Measurements from ENCODE around the gene DNAJB13.

The DNAJB13 gene

DNA sequence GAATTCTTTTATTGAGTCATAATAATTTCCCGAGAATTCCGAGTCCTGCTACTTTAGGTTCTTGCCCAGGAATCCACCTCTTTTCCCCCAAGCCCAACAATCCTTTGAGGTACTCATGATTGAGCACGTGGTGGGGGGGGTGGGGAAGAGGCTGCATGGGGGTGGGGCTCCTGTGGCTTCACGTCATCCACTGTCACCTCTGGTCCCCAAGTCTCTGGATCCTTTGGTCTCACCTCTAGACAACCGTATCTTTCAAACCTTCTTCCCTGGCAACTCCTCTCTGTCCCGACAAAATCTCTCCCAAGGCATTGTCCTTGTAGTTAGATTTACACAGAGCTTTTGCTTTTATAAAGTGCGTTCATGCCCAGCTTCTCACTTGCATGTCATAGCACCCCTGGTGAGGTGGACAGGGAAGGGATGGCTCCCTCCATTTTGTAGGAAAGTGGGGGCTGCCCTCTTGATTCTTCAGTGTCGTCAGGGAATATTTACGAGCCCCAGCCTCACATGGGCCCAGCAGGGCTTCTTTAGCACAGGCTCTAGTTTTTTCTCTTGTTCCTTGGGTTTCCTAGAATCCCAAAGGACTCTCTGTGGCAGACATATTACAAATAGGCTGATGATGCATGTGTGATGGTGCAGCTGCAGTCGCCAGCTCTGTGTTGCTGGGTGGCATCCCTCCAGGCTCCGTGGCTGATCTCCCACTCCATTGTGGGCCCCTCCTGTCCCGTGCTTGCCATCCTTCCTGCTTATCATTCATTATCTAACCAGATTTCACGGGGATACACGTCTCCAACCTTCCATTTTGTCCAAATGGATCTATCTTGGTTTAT is 49.7 kb downstream of the DNAJB13 start:
- no peak for DNase-seq

- DNase-seq = no peak
These were observed 51.0 kb downstream of the DNAJB13 start for GRCh38 chr11:74001822-74002286.

DNA sequence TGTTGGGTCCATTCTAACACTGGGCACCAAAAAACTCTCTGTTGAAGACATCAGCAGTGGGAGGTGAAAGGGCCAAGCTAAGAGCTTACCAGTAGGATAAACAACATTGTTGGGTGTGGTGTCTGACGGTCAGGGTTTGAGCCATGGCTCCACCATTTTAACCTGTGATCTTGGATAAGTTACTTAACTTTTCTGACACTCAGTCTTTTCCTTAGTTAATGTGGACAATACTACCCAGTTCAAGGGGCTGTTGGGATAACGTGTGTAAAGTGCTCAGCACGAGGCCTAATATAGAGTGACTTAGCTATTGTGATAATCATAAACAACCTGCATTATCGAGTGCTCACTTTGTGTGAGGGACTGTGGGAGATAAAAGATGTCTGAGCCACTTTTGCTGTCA is 52.0 kb downstream of the DNAJB13 start:
- DNase-seq = no peak

- DNase-seq = no peak
These were observed 53.3 kb downstream of the DNAJB13 start for GRCh38 chr11:74004046-74004695.

DNA sequence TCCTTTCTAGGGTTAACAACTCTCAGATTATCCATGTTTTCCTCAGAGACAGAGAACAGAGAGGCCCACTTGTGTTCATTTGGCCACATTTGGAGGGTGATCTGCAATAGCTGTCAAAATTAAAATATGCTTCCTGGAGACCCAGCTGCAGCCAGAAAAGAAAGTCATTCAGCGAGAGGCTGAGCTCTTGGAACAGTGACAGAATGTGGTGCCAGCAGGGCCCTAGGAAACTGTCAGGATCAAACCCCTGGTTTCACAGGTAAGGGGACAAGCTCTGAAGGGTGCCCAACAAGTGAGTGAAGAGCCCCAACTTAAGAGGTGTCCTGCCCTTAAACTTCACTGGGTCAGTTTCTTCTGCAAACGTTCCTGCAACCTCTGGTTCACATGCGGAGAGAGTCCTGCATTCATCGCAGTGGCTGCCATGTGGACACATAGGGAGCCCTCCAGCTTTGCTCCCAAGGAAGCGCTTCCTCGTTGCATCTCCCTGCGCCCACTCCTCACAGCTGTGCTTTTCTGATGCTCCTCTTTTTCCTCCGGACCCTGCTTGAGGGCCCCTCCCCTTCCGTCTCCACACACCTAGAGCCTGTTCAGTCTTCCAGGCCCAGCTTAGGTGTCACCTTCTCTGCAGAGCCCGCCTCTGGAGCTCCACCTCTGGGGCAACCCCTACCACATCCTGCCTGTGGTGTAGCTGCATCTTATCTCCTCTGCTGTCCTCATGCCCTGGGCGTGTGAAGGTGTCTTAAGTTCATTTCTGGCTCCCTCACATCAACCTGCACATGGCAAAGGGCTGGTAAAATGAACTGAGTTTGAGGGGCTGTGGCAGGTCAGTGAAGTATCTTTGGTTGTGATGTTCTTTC is 54.2 kb downstream of the DNAJB13 start:
- no peak for DNase-seq

- no peak for DNase-seq
These were observed 55.1 kb downstream of the DNAJB13 start for GRCh38 chr11:74005721-74006517.

GRCh38 chr11:74006743-74007304 is 56.0 kb downstream of the DNAJB13 start:
- no peak for DNase-seq

DNA sequence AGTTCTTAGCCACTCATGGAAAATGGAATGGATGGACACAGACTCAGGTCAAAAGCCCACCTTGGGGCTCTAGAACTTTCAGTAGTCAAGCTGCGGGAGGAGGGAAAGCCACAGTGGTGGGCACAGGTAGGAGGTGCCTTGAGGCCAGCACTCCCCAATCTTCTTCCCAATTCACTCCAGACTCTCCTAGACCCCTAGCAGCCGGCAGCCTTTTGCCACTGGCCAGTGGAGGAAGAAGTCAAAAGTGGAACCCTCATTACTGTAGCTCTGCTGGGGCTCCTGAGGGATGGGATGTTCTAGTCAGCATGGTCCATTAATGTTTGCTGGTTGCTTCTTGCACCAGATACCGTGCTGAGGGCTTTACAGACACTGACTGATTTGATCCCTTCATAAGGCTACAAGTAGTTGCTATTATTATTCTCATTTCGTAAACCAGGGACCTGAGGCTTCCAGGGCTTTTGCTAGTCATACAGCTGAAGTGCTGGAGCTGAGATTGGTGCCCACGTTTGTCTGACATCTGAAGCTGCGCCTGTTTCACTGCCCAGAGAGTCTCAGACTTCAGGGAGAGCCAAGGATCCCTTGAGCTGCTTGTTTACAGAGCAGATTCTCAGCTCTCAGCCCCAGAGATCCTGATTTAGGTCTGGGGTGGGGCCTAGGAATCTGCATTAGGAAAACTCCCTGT is 57.0 kb downstream of the DNAJB13 start:
- DNase-seq = no peak

- DNase-seq = no peak
These were observed 57.8 kb downstream of the DNAJB13 start, which contains the start of gene UCP3 for GRCh38 chr11:74008373-74009229. Gene UCP3 (minus strand): TSS chr11:74009085. CDS start chr11:74007042, 2,043 bp downstream.

DNA sequence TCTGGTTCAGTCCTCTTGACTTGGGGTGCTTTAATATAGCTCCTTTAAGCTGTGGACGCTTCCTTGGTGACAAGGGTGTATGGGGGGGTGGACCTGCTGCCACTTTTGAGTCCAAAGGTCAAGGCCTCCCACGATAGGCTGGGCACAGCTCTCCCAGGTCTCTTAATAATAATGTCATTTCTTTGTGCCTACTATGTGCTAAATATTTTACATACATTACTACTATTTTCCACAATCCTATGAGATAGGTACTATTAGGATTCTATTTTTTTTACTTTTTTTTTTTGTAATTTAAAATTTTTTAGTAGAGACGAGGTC is 58.4 kb downstream of the DNAJB13 start:
- DNase-seq = no peak

- no peak for DNase-seq
These were observed 59.0 kb downstream of the DNAJB13 start for GRCh38 chr11:74009675-74010305.

DNA sequence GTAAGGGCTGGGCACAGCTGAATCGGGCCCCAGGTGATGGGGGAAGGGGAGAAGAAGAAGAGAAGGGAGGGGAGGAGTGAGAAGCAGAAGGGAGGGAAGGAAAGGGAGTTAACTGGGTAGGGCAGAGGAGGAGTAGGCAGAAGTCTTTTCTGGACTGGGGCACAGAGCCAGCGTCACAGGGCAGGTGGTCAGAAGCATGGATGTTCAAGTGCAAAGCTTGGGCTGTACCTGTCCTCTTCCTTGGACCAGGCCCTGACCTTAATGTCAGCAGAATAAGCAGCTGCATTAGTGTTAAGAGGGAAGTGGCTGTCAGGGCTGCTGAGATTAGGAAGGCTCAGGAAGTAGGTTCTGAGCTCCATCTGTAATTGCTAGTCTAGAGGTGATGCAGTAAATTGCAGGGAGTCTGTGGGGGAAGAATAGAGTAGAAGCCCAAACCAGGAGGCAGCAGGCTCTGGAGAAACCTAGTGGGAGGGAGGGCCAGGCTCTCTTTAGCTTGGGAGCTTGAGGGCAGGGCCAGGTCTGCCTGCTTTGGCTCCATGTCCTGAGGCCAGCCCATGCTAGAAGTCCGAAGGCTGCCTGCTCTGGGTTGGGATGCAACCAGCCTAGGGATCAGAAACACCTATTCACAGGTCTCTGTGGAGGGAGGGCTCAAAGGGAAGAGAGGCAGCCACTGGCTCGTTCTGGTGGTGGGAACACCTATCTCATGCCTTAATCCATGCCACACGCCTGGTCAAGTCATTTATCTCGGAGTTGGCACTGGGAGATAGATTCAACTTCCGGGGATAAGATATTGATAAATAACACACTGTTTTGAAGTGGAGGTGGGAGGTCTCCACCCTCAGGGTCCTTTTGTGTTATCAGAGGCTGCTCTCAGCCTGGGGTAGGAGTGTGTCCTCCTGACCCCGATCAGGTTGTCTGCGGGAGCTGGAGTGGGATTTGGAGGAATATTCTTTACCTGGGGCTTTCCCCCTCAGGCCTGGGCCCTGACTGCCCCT is 59.8 kb downstream of the DNAJB13 start:
- DNase-seq = no peak

- no peak for DNase-seq
These were observed 60.7 kb downstream of the DNAJB13 start for GRCh38 chr11:74011360-74012073.

- DNase-seq = no peak
These were observed 61.4 kb downstream of the DNAJB13 start for GRCh38 chr11:74012074-74012809.

DNA sequence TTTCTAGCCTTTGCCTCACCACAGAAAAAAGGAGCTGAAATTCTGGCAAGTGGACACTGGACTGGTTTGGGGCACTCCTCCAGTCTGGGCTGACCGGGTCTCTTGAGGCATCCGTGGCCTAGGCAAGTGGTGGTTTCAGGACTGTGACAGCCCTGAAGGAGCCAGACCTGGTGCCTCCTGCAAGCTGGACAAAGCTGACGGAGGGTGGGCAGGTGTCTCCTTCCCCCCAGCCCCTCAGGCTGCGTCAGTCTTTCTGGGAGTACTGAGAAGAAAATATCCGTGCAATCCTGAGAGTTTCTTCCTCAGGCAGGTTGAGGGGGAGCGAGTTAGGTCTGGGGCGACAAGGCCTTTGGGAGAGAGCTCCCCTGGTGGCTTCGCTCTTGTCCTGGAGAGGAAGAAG is 62.3 kb downstream of the DNAJB13 start:
- no peak for DNase-seq

GRCh38 chr11:74014880-74015279 is 64.1 kb downstream of the DNAJB13 start:
- no peak for DNase-seq
